ENCODE measurements around the gene OTULIN. TPM values are rescaled to one million over a fixed set of nuclear protein-coding genes. Genes with fewer than 3 reads are reported as not detected.

OTULIN gene
- total and polyA plus RNA-seq, 4 donors: 8.6 to 44.4 (median 12.1) TPM

GRCh38 chr5:14748180-14748900, 83.8 kb downstream of the OTULIN start:
- peaks cover 0 to 44% (median 33%) of the 10 kb centered on the region in 4 donors for H3K36me3 ChIP-seq (ENCODE audit: control insufficient read depth in 4 of 4, insufficient read depth in 3 of 4, low read depth in 1 of 4, low read length in 3 of 4)
- no peak overlapping the region for H3K9ac ChIP-seq (ENCODE audit: low read depth in 1 of 2, low read length in 2 of 2)
- TF ChIP-seq GABPA (IDR thresholded peaks at IDR 0.05 in 1 of 2, conservative IDR thresholded peaks at IDR 0.05 in 1 of 2) (no peak), REST (IDR thresholded peaks at IDR 0.05) (no peak), HNF4G (IDR thresholded peaks at IDR 0.05) (no peak), EGR1 (IDR thresholded peaks at IDR 0.05; ENCODE audit: low read depth in 2 of 2) (no peak), HNF4A (conservative IDR thresholded peaks at IDR 0.05) (no peak), SP1 (IDR thresholded peaks at IDR 0.05) (no peak), FOXA1 (IDR thresholded peaks at IDR 0.05) (no peak), FOXA2 (IDR thresholded peaks at IDR 0.05) (no peak)
- TF ChIP-seq, protein P1, sequence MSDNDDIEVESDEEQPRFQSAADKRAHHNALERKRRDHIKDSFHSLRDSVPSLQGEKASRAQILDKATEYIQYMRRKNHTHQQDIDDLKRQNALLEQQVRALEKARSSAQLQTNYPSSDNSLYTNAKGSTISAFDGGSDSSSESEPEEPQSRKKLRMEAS (IDR thresholded peaks at IDR 0.05): no peak
- H3K9me3 ChIP-seq (ENCODE audit: control insufficient read depth in 4 of 4, low read length in 3 of 4): no peaks in the 10 kb centered on the region
- no peak for DNase-seq (ENCODE audit: low spot score)
- 96% methylated on average over 12 of the region's 12 CpGs for WGBS
- no peak overlapping the region for H3K27ac ChIP-seq (ENCODE audit: low read depth in 1 of 2, low read length in 2 of 2)
- H3K4me1 ChIP-seq (ENCODE audit: control insufficient read depth in 4 of 4, insufficient read depth in 4 of 4, low read length in 3 of 4): peaks cover 0 to 4% (median 0%) of the 10 kb centered on the region in 4 donors
- H3K27me3 ChIP-seq (ENCODE audit: control insufficient read depth in 4 of 4, insufficient read depth in 4 of 4, low read length in 3 of 4): no peaks in the 10 kb centered on the region
- no peak overlapping the region for H3K4me3 ChIP-seq (ENCODE audit: low read depth in 1 of 3, low read length in 3 of 3)

Other genes starting within 250 kb of the OTULIN start
- gene OTULINL, start 82.9 kb upstream of the OTULIN start, total RNA-seq: 1 to 10 TPM; 2.3 to 4.1 TPM
- under 1 TPM; 0.82 to 0.96 TPM for gene OTULINL, start 82.9 kb upstream of the OTULIN start, polyA plus RNA-seq
- 10 to 100 TPM; 33.0 to 57.1 TPM for gene ANKH, start 207.1 kb downstream of the OTULIN start, total RNA-seq
- gene ANKH, start 207.1 kb downstream of the OTULIN start, polyA plus RNA-seq: 10 to 100 TPM in 1 of 2 donors, 1 to 10 TPM in 1; 9.3 to 41.8 TPM

Data from liver (tissue), 9 donors.